ENCODE results near the gene ZPLD1.

Gene ZPLD1

DNA sequence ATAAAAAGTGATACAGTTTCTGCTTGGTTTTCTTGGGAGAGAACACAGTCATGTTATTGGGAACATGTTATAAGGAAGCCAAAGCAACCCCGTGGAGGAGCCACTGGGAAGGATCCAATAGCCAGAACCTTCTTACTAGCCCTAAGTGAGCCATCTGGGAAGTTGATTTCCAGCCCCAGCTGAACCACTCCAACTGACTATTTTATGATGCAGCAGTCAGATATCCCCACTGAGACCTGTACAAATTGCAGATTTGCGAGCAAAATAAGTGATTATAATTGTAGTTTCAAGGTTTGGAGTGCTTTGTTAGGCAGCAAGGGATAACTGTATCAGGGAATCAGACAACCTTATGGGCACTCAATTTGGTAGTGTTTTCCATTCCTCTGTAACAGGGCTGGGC, 43.3 kb upstream of the ZPLD1 start:
- Histone ChIP-seq H4K20me1 (ENCODE audit: insufficient read depth, low read length) (no peaks in the 10 kb centered on the region), H3K4me3 (ENCODE audit: low read depth, low read length, poor library complexity, severe bottlenecking) (no peak overlapping the region), H3K9me2 (ENCODE audit: low read depth, low read length) (no peaks in the 10 kb centered on the region), H3K4me1 (ENCODE audit: insufficient read depth, low read length, severe bottlenecking) (no peaks in the 10 kb centered on the region), H3K9ac (ENCODE audit: low read length) (no peak overlapping the region), H2AFZ (ENCODE audit: low read length) (no peak overlapping the region), H3K27me3 (ENCODE audit: insufficient read depth, low read length) (no peaks in the 10 kb centered on the region), H3K27ac (ENCODE audit: low read depth, low read length, poor library complexity, severe bottlenecking) (no peak overlapping the region), H3F3A (ENCODE audit: insufficient read depth, low read length) (no peaks in the 10 kb centered on the region), H3K9me3 (ENCODE audit: low read length) (no peaks in the 10 kb centered on the region), H3K36me3 (ENCODE audit: insufficient read depth, low read length) (no peaks in the 10 kb centered on the region), H3K79me2 (ENCODE audit: insufficient read depth, low read length) (no peaks in the 10 kb centered on the region), H3K4me2 (ENCODE audit: low read length) (no peak overlapping the region)
- TF ChIP-seq CTCF (IDR thresholded peaks at IDR 0.05; ENCODE audit: low read length) (no peak), EZH2 (IDR thresholded peaks at IDR 0.05; ENCODE audit: borderline replicate concordance, low read length) (no peak)

GRCh38 chr3:102394517-102394916, 40.3 kb upstream of the ZPLD1 start:
- Histone ChIP-seq H3K4me1 (ENCODE audit: insufficient read depth, low read length, severe bottlenecking) (no peaks in the 10 kb centered on the region), H3K9me2 (ENCODE audit: low read depth, low read length) (no peaks in the 10 kb centered on the region), H4K20me1 (ENCODE audit: insufficient read depth, low read length) (no peaks in the 10 kb centered on the region), H3K9me3 (ENCODE audit: low read length) (no peaks in the 10 kb centered on the region), H3K36me3 (ENCODE audit: insufficient read depth, low read length) (no peaks in the 10 kb centered on the region), H3K4me3 (ENCODE audit: low read depth, low read length, poor library complexity, severe bottlenecking) (no peak overlapping the region), H2AFZ (ENCODE audit: low read length) (no peak overlapping the region), H3K79me2 (ENCODE audit: insufficient read depth, low read length) (no peaks in the 10 kb centered on the region), H3K9ac (ENCODE audit: low read length) (no peak overlapping the region), H3F3A (ENCODE audit: insufficient read depth, low read length) (no peaks in the 10 kb centered on the region), H3K27me3 (ENCODE audit: insufficient read depth, low read length) (no peaks in the 10 kb centered on the region), H3K4me2 (ENCODE audit: low read length) (no peak overlapping the region), H3K27ac (ENCODE audit: low read depth, low read length, poor library complexity, severe bottlenecking) (no peak overlapping the region)
- TF ChIP-seq EZH2 (IDR thresholded peaks at IDR 0.05; ENCODE audit: borderline replicate concordance, low read length) (no peak), CTCF (IDR thresholded peaks at IDR 0.05; ENCODE audit: low read length) (no peak)

GRCh38 chr3:102398176-102398575, 36.6 kb upstream of the ZPLD1 start:
- H3F3A ChIP-seq (ENCODE audit: insufficient read depth, low read length): no peaks in the 10 kb centered on the region
- H3K9me2 ChIP-seq (ENCODE audit: low read depth, low read length): no peaks in the 10 kb centered on the region
- H3K9ac ChIP-seq (ENCODE audit: low read length): no peak overlapping the region
- H2AFZ ChIP-seq (ENCODE audit: low read length): no peak overlapping the region
- no peak overlapping the region for H3K4me3 ChIP-seq (ENCODE audit: low read depth, low read length, poor library complexity, severe bottlenecking)
- no peak overlapping the region for H3K27ac ChIP-seq (ENCODE audit: low read depth, low read length, poor library complexity, severe bottlenecking)
- TF ChIP-seq CTCF (IDR thresholded peaks at IDR 0.05; ENCODE audit: low read length) (no peak), EZH2 (IDR thresholded peaks at IDR 0.05; ENCODE audit: borderline replicate concordance, low read length) (no peak)
- no peaks in the 10 kb centered on the region for H3K79me2 ChIP-seq (ENCODE audit: insufficient read depth, low read length)
- no peaks in the 10 kb centered on the region for H3K4me1 ChIP-seq (ENCODE audit: insufficient read depth, low read length, severe bottlenecking)
- no peak overlapping the region for H3K4me2 ChIP-seq (ENCODE audit: low read length)
- H3K27me3 ChIP-seq (ENCODE audit: insufficient read depth, low read length): no peaks in the 10 kb centered on the region
- no peaks in the 10 kb centered on the region for H3K9me3 ChIP-seq (ENCODE audit: low read length)
- H3K36me3 ChIP-seq (ENCODE audit: insufficient read depth, low read length): no peaks in the 10 kb centered on the region
- H4K20me1 ChIP-seq (ENCODE audit: insufficient read depth, low read length): no peaks in the 10 kb centered on the region

Measured in OCI-LY1 (cell line).